ENCODE data around the gene ATG7. TPM values are rescaled to one million over a fixed set of nuclear protein-coding genes. Genes with fewer than 3 reads are reported as not detected.

Gene ATG7
- total and polyA plus RNA-seq, 2 experiments from 2014 or later, result 18.4 to 38.6 TPM

DNA sequence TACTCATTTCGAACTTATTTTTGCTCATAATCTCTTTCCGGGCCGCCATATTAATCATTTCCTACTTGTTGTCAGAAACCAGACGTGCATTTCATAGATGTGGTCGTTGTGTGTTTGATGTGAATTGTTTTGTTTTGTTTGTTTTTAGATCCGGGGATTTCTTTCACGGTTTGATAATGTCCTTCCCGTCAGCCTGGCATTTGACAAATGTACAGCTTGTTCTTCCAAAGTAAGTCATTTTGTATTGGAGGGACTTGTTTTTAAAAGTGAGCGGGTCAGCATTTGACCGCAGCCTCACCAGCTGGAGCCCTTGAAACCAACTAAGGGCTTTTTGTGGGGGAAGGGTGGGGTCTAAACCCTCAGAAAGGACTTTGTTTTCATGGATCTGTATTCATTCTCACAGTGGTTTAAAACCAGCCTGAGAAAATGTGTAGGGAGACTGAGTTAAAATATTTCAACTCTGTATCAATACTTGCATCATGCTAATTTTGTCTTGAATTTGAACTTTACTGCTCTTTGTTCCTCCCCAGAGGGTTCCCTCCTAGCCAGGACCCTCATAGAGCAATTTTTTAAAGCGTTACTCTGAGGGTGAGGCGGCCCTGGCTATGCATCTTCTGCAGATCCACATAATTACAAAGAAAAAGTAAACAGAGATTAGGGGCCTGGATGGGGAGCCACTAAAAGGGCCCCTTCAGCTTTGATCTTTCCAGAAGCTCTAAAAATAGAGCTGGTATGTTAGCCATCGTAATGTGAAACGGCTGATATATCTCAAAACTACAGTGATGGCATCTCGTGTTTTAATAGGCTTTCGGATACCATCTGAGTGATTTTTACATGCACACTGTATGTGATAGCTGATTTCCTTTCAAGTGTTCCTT, 107.9 kb downstream of the ATG7 start:
- H3K79me2 ChIP-seq, result no peaks in the 10 kb centered on the region
- no peaks in the 10 kb centered on the region for H3K36me3 ChIP-seq (replicated peaks; ENCODE audit: insufficient read depth, low read depth)
- no peak for TF ChIP-seq EZH2 (IDR thresholded peaks at IDR 0.05; ENCODE audit: borderline replicate concordance)
- TF ChIP-seq EZH2phosphoT487 (IDR thresholded peaks at IDR 0.05; ENCODE audit: low read depth, severe bottlenecking, unreplicated experiment), result no peak
- no peak for TF ChIP-seq CTCF (IDR thresholded peaks at IDR 0.05; ENCODE audit: poor library complexity)
- H2AFZ ChIP-seq, result peak overlapping the region; percentile 2
- no peaks in the 10 kb centered on the region for H3K27me3 ChIP-seq
- no peaks in the 10 kb centered on the region for H4K20me1 ChIP-seq (ENCODE audit: insufficient read depth, poor library complexity, severe bottlenecking)
- H3K4me3 ChIP-seq, result no peak overlapping the region
- peak; percentile 21 for DNase-seq (ENCODE audit: low spot score)
- WGBS (ENCODE audit: low lambda C conversion rate, missing lambda C conversion rate), result 19% methylated on average over 16 of the region's 16 CpGs
- H3K27ac ChIP-seq, result peak overlapping the region; percentile 51
- no peaks in the 10 kb centered on the region for H3K9me3 ChIP-seq (ENCODE audit: low read depth)
- H3K4me1 ChIP-seq (ENCODE audit: insufficient read depth), result peaks cover 38% of the 10 kb centered on the region
- H3K9me2 ChIP-seq (replicated peaks; ENCODE audit: insufficient read depth), result no peaks in the 10 kb centered on the region
- H3K4me2 ChIP-seq, result peak overlapping the region; percentile 59

- H4K20me1 ChIP-seq (ENCODE audit: insufficient read depth, poor library complexity, severe bottlenecking), result no peaks in the 10 kb centered on the region
- H3K27ac ChIP-seq, result no peak overlapping the region
- H3K4me3 ChIP-seq, result no peak overlapping the region
- H3K36me3 ChIP-seq (replicated peaks; ENCODE audit: insufficient read depth, low read depth), result no peaks in the 10 kb centered on the region
- DNase-seq (ENCODE audit: low spot score), result no peak
- no peaks in the 10 kb centered on the region for H3K9me2 ChIP-seq (replicated peaks; ENCODE audit: insufficient read depth)
- no peaks in the 10 kb centered on the region for H3K9me3 ChIP-seq (ENCODE audit: low read depth)
- H3K4me2 ChIP-seq, result no peak overlapping the region
- no peaks in the 10 kb centered on the region for H3K79me2 ChIP-seq
- H3K27me3 ChIP-seq, result no peaks in the 10 kb centered on the region
- TF ChIP-seq EZH2 (IDR thresholded peaks at IDR 0.05; ENCODE audit: borderline replicate concordance) (no peak), CTCF (IDR thresholded peaks at IDR 0.05; ENCODE audit: poor library complexity) (no peak), EZH2phosphoT487 (IDR thresholded peaks at IDR 0.05; ENCODE audit: low read depth, severe bottlenecking, unreplicated experiment) (no peak)
- no peak overlapping the region for H2AFZ ChIP-seq
- H3K4me1 ChIP-seq (ENCODE audit: insufficient read depth), result peaks cover 46% of the 10 kb centered on the region
Observed at GRCh38 chr3:11381141-11381540, 108.9 kb downstream of the ATG7 start.

GRCh38 chr3:11381563-11381962, 109.4 kb downstream of the ATG7 start:
- Histone ChIP-seq H3K27ac (no peak overlapping the region), H3K4me2 (no peak overlapping the region)
- TF ChIP-seq EZH2phosphoT487 (IDR thresholded peaks at IDR 0.05; ENCODE audit: low read depth, severe bottlenecking, unreplicated experiment) (no peak), EZH2 (IDR thresholded peaks at IDR 0.05; ENCODE audit: borderline replicate concordance) (no peak), CTCF (IDR thresholded peaks at IDR 0.05; ENCODE audit: poor library complexity) (no peak)

More at GRCh38 chr3:11381563-11381962, 109.4 kb downstream of the ATG7 start:
- Histone ChIP-seq H2AFZ (no peak overlapping the region), H3K4me3 (no peak overlapping the region), H3K27me3 (no peaks in the 10 kb centered on the region), H3K9me3 (ENCODE audit: low read depth) (no peaks in the 10 kb centered on the region), H3K4me1 (ENCODE audit: insufficient read depth) (peaks cover 46% of the 10 kb centered on the region), H3K79me2 (no peaks in the 10 kb centered on the region), H3K36me3 (replicated peaks; ENCODE audit: insufficient read depth, low read depth) (no peaks in the 10 kb centered on the region), H4K20me1 (ENCODE audit: insufficient read depth, poor library complexity, severe bottlenecking) (no peaks in the 10 kb centered on the region), H3K9me2 (replicated peaks; ENCODE audit: insufficient read depth) (no peaks in the 10 kb centered on the region)
- WGBS (ENCODE audit: low lambda C conversion rate, missing lambda C conversion rate), result 50% methylated on average over 4 of the region's 4 CpGs
- no peak for DNase-seq (ENCODE audit: low spot score)

Data from hepatocyte (in vitro differentiated cells).